K562 (cell line): Measurements from ENCODE around the gene ZNF408. TPM values are rescaled to one million over a fixed set of nuclear protein-coding genes. Genes with fewer than 3 reads are reported as not detected.

ENCODE experiments used
- ATAC-seq: fragments of 200-7000 bp; cut with Tn5 transposase; 3 replicates; pipeline ENCODE4 v1.9.1; 2020; ENCODE audit warnings: moderate library complexity
- BruUV-seq: library from RNA; stranded (reverse); fragments of 400-500 nt; replicated peaks from 2 replicates; lab custom pipeline; 2021; lab: Mats Ljungman, UMichigan
- CTCF ChIA-PET: fragments of 300-600 bp; formaldehyde crosslinking; extraction: SDS; loops from one replicate; lab custom pipeline; 2021; ENCODE audit warnings: low intra/inter-chr PET ratio; lab: Yijun Ruan, JAX
- POLR2A ChIA-PET: fragments of 300-600, 350-650 bp; sonication (Branson Sonifier 250); formaldehyde crosslinking; extraction: SDS; loops from one replicate; lab custom pipeline; 2021; ENCODE audit warnings: antibody characterized with exemption, inconsistent platforms; lab: Yijun Ruan, JAX
- DNase-seq, 4 experiments: peaks; one replicate each; pipeline versions ENCODE4 v3.0.0 to v3.0.0-alpha.2; 2011 to 2018; ENCODE audit warnings: low spot score in 3 of 4, mixed read lengths in 3 of 4; ENCODE audit errors: extremely low read depth in 1 of 4
- FAIRE-seq: peaks from 2 replicates; lab custom pipeline; 2011; peaks lifted over from hg19 to GRCh38; lab: Jason Lieb, UNC
- H2AFZ ChIP-seq: 2 replicates; pipeline ENCODE4 v1.6.0; 2011; ENCODE audit warnings: low read depth, low read length, control low read depth, inconsistent platforms
- H3K27ac ChIP-seq: fragments of 200-600 bp; 3 replicates; pipeline ENCODE4 v1.8.0; 2011; ENCODE audit warnings: low read depth, mild to moderate bottlenecking, control low read depth, inconsistent platforms, low read length, moderate library complexity, mixed read lengths; ENCODE audit errors: extremely low read depth
- H3K27me3 ChIP-seq, 2 experiments: fragments of 300-600 bp in 1 of 2; 2 replicates in 1 of 2; 3 replicates in 1 of 2; pipeline versions ENCODE4 v1.6.0 to v1.8.0; 2011; ENCODE audit warnings: inconsistent platforms in 2 of 2, low read length in 2 of 2, mild to moderate bottlenecking in 1 of 2, mixed read lengths in 1 of 2, moderate library complexity in 1 of 2; ENCODE audit not compliant: control insufficient read depth in 2 of 2, insufficient read depth in 2 of 2
- H3K36me3 ChIP-seq: fragments of 300-600 bp; 3 replicates; pipeline ENCODE4 v1.8.0; 2011; ENCODE audit warnings: mild to moderate bottlenecking, low read length, inconsistent platforms; ENCODE audit not compliant: control insufficient read depth, insufficient read depth
- H3K4me1 ChIP-seq, 2 experiments: fragments of 200-600 bp in 1 of 2; replicated peaks in 1 of 2; 2 replicates in 1 of 2; 3 replicates in 1 of 2; pipeline versions ENCODE4 v1.5.1 to v1.8.0; 2011; ENCODE audit warnings: inconsistent platforms in 2 of 2, low read length in 2 of 2, mild to moderate bottlenecking in 1 of 2, mixed read lengths in 1 of 2, moderate library complexity in 1 of 2; ENCODE audit not compliant: control insufficient read depth in 2 of 2, insufficient read depth in 2 of 2
- H3K4me2 ChIP-seq: 2 replicates; pipeline ENCODE4 v1.6.1; 2011; ENCODE audit warnings: low read length, control low read depth, inconsistent platforms, mixed read lengths; ENCODE audit not compliant: insufficient read depth
- H3K4me3 ChIP-seq: fragments of 200-600 bp; sonication (generic), shearing (Covaris generic); 2 replicates; pipeline ENCODE4 v1.5.1; 2016; ENCODE audit warnings: control low read depth, inconsistent platforms
- H3K79me2 ChIP-seq: fragments of 200-600 bp; 3 replicates; pipeline ENCODE4 v1.8.0; 2011; ENCODE audit warnings: low read length, inconsistent platforms; ENCODE audit not compliant: control insufficient read depth, insufficient read depth
- H3K9ac ChIP-seq, 2 experiments: 2 replicates each; pipeline versions ENCODE4 v1.6.0 to v1.6.1; 2011; ENCODE audit warnings: low read depth in 2 of 2, low read length in 2 of 2, control low read depth in 1 of 2, inconsistent platforms in 1 of 2, mild to moderate bottlenecking in 1 of 2, mixed read lengths in 1 of 2; ENCODE audit not compliant: insufficient read depth in 1 of 2
- H3K9me1 ChIP-seq: one replicate; pipeline ENCODE4 v1.6.0; 2011; ENCODE audit warnings: inconsistent platforms, mild to moderate bottlenecking, low read length, moderate library complexity; ENCODE audit not compliant: control insufficient read depth, insufficient read depth
- H3K9me3 ChIP-seq: replicated peaks from 2 replicates; pipeline ENCODE4 v1.5.1; 2011; ENCODE audit warnings: low read depth, low read length, inconsistent platforms; ENCODE audit not compliant: control insufficient read depth, insufficient read depth
- H4K20me1 ChIP-seq: replicated peaks from 2 replicates; pipeline ENCODE4 v1.6.1; 2011; ENCODE audit warnings: low read length, inconsistent platforms, mixed read lengths; ENCODE audit not compliant: control insufficient read depth, insufficient read depth
- BHLHE40 ChIP-seq: IDR thresholded peaks from 2 replicates; pipeline ENCODE4 v1.6.1; 2011; ENCODE audit warnings: low read length, improper control_type of control experiment
- ESRRA ChIP-seq: fragments of 450-650 bp; IDR thresholded peaks from 2 replicates; pipeline ENCODE4 v1.6.1; 2014; ENCODE audit warnings: low read depth, mild to moderate bottlenecking, moderate library complexity, borderline replicate concordance
- MYNN ChIP-seq, 2 experiments: sonication (generic); formaldehyde crosslinking in 1 of 2; IDR thresholded peaks; 2 replicates each; pipeline versions ENCODE4 v1.5.0 to v1.6.1; 2016 to 2020; ENCODE audit warnings: antibody characterized with exemption in 1 of 2, missing genetic modification reagents in 1 of 2
- NELFE ChIP-seq: IDR thresholded peaks from 2 replicates; pipeline ENCODE4 v1.6.1; 2011; ENCODE audit warnings: mild to moderate bottlenecking; ENCODE audit not compliant: insufficient read depth, insufficient read length
- POLR2A ChIP-seq: fragments of 450-650 bp; conservative IDR thresholded peaks from 2 replicates; pipeline ENCODE4 v1.6.1; 2016
- POLR2B ChIP-seq: fragments of 450-650 bp; IDR thresholded peaks from 2 replicates; pipeline ENCODE4 v1.6.1; 2018; ENCODE audit warnings: low read depth; ENCODE audit not compliant: partially characterized antibody
- SAFB ChIP-seq: fragments of 200-400 bp; formaldehyde crosslinking; IDR thresholded peaks from 2 replicates; pipeline ENCODE4 v1.6.1; 2017; ENCODE audit warnings: low read depth, low read length, borderline replicate concordance
- STAT5B ChIP-seq: fragments of 250-450 bp; sonication (Bioruptor Pico); IDR thresholded peaks from 2 replicates; pipeline ENCODE4 v1.8.0; 2021; ENCODE audit warnings: mild to moderate bottlenecking, inconsistent platforms
- TBP ChIP-seq: optimal IDR thresholded peaks from 2 replicates; pipeline ENCODE3; 2011; ENCODE audit warnings: low read depth, low read length, improper control_type of control experiment
- ZBTB33 ChIP-seq: sonication (generic); formaldehyde crosslinking; IDR thresholded peaks from 2 replicates; pipeline ENCODE4 v1.8.1; 2023; ENCODE audit warnings: mild to moderate bottlenecking, missing genetic modification reagents
- ZNF165 ChIP-seq: fragments of 250-450 bp; sonication (Bioruptor Pico); IDR thresholded peaks from 2 replicates; pipeline ENCODE4 v1.4.0; 2020; ENCODE audit warnings: borderline replicate concordance
- ZNF24 ChIP-seq: fragments of 450-650 bp; IDR thresholded peaks from 2 replicates; pipeline ENCODE4 v1.6.1; 2016
- ZNF57 ChIP-seq: fragments of 450-650 bp; formaldehyde crosslinking; IDR thresholded peaks from 2 replicates; pipeline ENCODE4 v1.4.0; 2020; ENCODE audit warnings: mild to moderate bottlenecking, moderate library complexity
- WGBS: fragments of 100-300 bp; shearing (Covaris generic); methylation state at CpG from one replicate; pipeline ENCODE4 v1.1.6; 2016; ENCODE audit warnings: low coverage, mixed read lengths; ENCODE audit not compliant: insufficient coverage; ENCODE audit errors: missing lambda C conversion rate; 5-methylcytosine and 5-hydroxymethylcytosine counted together
- in situ Hi-C: fragments of 300-500 bp; cut with MboI; formaldehyde crosslinking; loops from 4 replicates; pipeline ENCODE4 v1.15.0; 2018; ENCODE audit warnings: inconsistent platforms, mixed read lengths
- intact Hi-C: fragments of 100-400 bp; cut with micrococcal nuclease; formaldehyde crosslinking; loops from 2 replicates; pipeline ENCODE4 v1.14.2; 2022
- polyA plus RNA-seq, 8 experiments: library from polyadenylated mRNA; depleted of rRNA in 4 of 8; stranded (reverse) in 5 of 8; unstranded in 3 of 8; fragments of >200 nt; fragmentation: Nextera tagmentation in 2 of 8; fragmentation: Illumina TruSeq in 1 of 8; extraction: Ambion mirVana in 2 of 8; extraction: Trizol in 1 of 8; gene quantifications; 2 replicates each; pipeline versions ENCODE4 v1.2.1 to v1.2.3, GENCODE V29; 2011 to 2014; ENCODE audit warnings: inconsistent platforms in 1 of 8, missing spikeins in 1 of 8
- total RNA-seq, 7 experiments: library from RNA; depleted of rRNA in 6 of 7; stranded (reverse); fragments of >200 nt in 6 of 7; fragmentation: Illumina TruSeq in 2 of 7; extraction: Trizol in 2 of 7; gene quantifications; 2 replicates each; pipeline versions ENCODE4 v1.2.1 to v1.2.3, GENCODE V29; 2011 to 2021; ENCODE audit warnings: low replicate concordance in 1 of 7
- TF ChIP-seq, protein P1 (sequence below): fragments of 250-450 bp; sonication (Bioruptor Pico); IDR thresholded peaks from 2 replicates; pipeline ENCODE4 v1.8.0; 2022; ENCODE audit warnings: moderate library complexity, mild to moderate bottlenecking, inconsistent platforms
- TF ChIP-seq, protein P2 (sequence below): fragments of 250-450 bp; sonication (Bioruptor Pico); IDR thresholded peaks from 2 replicates; pipeline ENCODE4 v1.8.0; 2021; ENCODE audit warnings: moderate library complexity, mild to moderate bottlenecking, inconsistent platforms

ZNF408 gene
- total and polyA plus RNA-seq, 9 of the 15 experiments (the other 6 are each of a cell fraction or from before 2014, with no cell fraction given) = 0.15 to 18.4 (median 7.4) TPM

GRCh38 chr11:46738887-46739286 lies 38.1 kb downstream of the ZNF408 start:
- Histone ChIP-seq H3K79me2 (no peaks in the 10 kb centered on the region), H3K27me3 (no peaks in the 10 kb centered on the region), H3K9me3 (no peaks in the 10 kb centered on the region)
- ATAC-seq = peak; percentile 45
- TF ChIP-seq ZNF165 (CRISPR knock-in tag) (no peak), NELFE (no peak), STAT5B (no peak), POLR2B (peak; percentile 49), MYNN (IDR thresholded peaks at IDR 0.05) (0 out of 2 replicates have a peak, but pooled peaks have one; percentile 29), MYNN (CRISPR knock-in tag; IDR thresholded peaks at IDR 0.05) (no peak), ZNF24 (no peak), POLR2A (0 out of 2 replicates have a peak, but pooled peaks have one; percentile 16), ZNF57 (CRISPR knock-in tag) (no peak), ZBTB33 (CRISPR knock-in tag) (no peak), BHLHE40 (peak; percentile 11; the same call in 1 of the 2 replicates), SAFB (no peak), TBP (no peak), ESRRA (peak; percentile 72)
- TF ChIP-seq, protein P1, sequence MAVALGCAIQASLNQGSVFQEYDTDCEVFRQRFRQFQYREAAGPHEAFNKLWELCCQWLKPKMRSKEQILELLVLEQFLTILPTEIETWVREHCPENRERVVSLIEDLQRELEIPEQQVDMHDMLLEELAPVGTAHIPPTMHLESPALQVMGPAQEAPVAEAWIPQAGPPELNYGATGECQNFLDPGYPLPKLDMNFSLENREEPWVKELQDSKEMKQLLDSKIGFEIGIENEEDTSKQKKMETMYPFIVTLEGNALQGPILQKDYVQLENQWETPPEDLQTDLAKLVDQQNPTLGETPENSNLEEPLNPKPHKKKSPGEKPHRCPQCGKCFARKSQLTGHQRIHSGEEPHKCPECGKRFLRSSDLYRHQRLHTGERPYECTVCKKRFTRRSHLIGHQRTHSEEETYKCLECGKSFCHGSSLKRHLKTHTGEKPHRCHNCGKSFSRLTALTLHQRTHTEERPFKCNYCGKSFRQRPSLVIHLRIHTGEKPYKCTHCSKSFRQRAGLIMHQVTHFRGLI = no peak
- TF ChIP-seq, protein P2, sequence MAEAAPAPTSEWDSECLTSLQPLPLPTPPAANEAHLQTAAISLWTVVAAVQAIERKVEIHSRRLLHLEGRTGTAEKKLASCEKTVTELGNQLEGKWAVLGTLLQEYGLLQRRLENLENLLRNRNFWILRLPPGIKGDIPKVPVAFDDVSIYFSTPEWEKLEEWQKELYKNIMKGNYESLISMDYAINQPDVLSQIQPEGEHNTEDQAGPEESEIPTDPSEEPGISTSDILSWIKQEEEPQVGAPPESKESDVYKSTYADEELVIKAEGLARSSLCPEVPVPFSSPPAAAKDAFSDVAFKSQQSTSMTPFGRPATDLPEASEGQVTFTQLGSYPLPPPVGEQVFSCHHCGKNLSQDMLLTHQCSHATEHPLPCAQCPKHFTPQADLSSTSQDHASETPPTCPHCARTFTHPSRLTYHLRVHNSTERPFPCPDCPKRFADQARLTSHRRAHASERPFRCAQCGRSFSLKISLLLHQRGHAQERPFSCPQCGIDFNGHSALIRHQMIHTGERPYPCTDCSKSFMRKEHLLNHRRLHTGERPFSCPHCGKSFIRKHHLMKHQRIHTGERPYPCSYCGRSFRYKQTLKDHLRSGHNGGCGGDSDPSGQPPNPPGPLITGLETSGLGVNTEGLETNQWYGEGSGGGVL (CRISPR knock-in tag) = no peak
- TF ChIP-seq, all 486 proteins: peak for 5
- Histone ChIP-seq H3K27ac (no peak overlapping the region; the same call in 2 of the 3 replicates), H3K9me1 (no peaks in the 10 kb centered on the region), H2AFZ (no peak overlapping the region), H3K4me3 (no peak overlapping the region), H3K4me2 (no peak overlapping the region), H4K20me1 (no peaks in the 10 kb centered on the region), H3K4me1 (no peaks in the 10 kb centered on the region; a peak in 1 of 5 replicates), H3K9ac (no peak overlapping the region), H3K36me3 (peaks cover 28% of the 10 kb centered on the region)
- intact Hi-C loops = no loop called here
- 67% methylated on average over 6 of the region's 6 CpGs for WGBS
- DNase-seq = peak in 1 of 4 experiments; percentile 10
- in situ Hi-C loops = no loop called here
- ChIA-PET CTCF (no interaction called here), POLR2A (interaction anchor here (0.7 kb wide), 1 partner anchor 12 kb away, joined by 3 read pairs; no protein-coding TSS in a partner anchor)
- BruUV-seq = no TSS peak
- no peak for FAIRE-seq
